ENCODE measurements around the gene ANKMY1. TPM values are rescaled to one million over a fixed set of nuclear protein-coding genes. Genes with fewer than 3 reads are reported as not detected.
A peak's percentile ranks its signal among the peaks of the same experiment; 100 is the strongest.

Gene ANKMY1
- total RNA-seq, 1 donor from 2014 or later = 5.3 TPM

GRCh38 chr2:240594511-240595380, 37.0 kb upstream of the ANKMY1 start:
- DNase-seq (ENCODE audit: low read depth, low spot score) = no peak

GRCh38 chr2:240593703-240594451, 36.1 kb upstream of the ANKMY1 start:
- DNase-seq (ENCODE audit: low read depth, low spot score) = no peak

- no peak for DNase-seq (ENCODE audit: low read depth, low spot score)
These were observed 35.4 kb upstream of the ANKMY1 start for GRCh38 chr2:240593026-240593702.

GRCh38 chr2:240591784-240592183, 34.0 kb upstream of the ANKMY1 start:
- no peak for DNase-seq (ENCODE audit: low read depth, low spot score)

- DNase-seq (ENCODE audit: low read depth, low spot score) = no peak
These were observed 33.4 kb upstream of the ANKMY1 start for GRCh38 chr2:240591226-240591625.

- no peak for DNase-seq (ENCODE audit: low read depth, low spot score)
These were observed 32.9 kb upstream of the ANKMY1 start for GRCh38 chr2:240590681-240591111.

GRCh38 chr2:240589850-240590525, 32.2 kb upstream of the ANKMY1 start:
- no peak for DNase-seq (ENCODE audit: low read depth, low spot score)

- DNase-seq (ENCODE audit: low read depth, low spot score) = no peak
These were observed 31.6 kb upstream of the ANKMY1 start for GRCh38 chr2:240589375-240589774.

GRCh38 chr2:240588669-240589068, 30.9 kb upstream of the ANKMY1 start:
- DNase-seq (ENCODE audit: low read depth, low spot score) = no peak

GRCh38 chr2:240588006-240588655, 30.3 kb upstream of the ANKMY1 start:
- DNase-seq (ENCODE audit: low read depth, low spot score) = no peak

GRCh38 chr2:240586919-240587800, 29.4 kb upstream of the ANKMY1 start:
- DNase-seq (ENCODE audit: low read depth, low spot score) = no peak

- peak; percentile 81 for DNase-seq (ENCODE audit: low read depth, low spot score)
These were observed 28.6 kb upstream of the ANKMY1 start, which contains the start of gene CAPN10 for GRCh38 chr2:240586198-240586918. Gene CAPN10 (plus strand): TSS chr2:240586734. CDS start chr2:240586912, 178 bp downstream.

- no peak for DNase-seq (ENCODE audit: low read depth, low spot score)
These were observed 28.0 kb upstream of the ANKMY1 start for GRCh38 chr2:240585681-240586197.

- DNase-seq (ENCODE audit: low read depth, low spot score) = no peak
These were observed 27.3 kb upstream of the ANKMY1 start for GRCh38 chr2:240585101-240585500.

GRCh38 chr2:240584486-240585031, 26.8 kb upstream of the ANKMY1 start:
- DNase-seq (ENCODE audit: low read depth, low spot score) = no peak

- DNase-seq (ENCODE audit: low read depth, low spot score) = no peak
These were observed 26.0 kb upstream of the ANKMY1 start for GRCh38 chr2:240583774-240584173.

- no peak for DNase-seq (ENCODE audit: low read depth, low spot score)
These were observed 25.0 kb upstream of the ANKMY1 start for GRCh38 chr2:240582781-240583180.

- DNase-seq (ENCODE audit: low read depth, low spot score) = no peak
These were observed 24.0 kb upstream of the ANKMY1 start for GRCh38 chr2:240581811-240582210.
